HEK293 (cell line): Measurements from ENCODE around the gene PDPK1.
"Not testable (repeated sequence)": the region's sequence is repeated elsewhere in the genome, so short reads cannot be mapped to it uniquely, and the experiment has no call there.

ENCODE experiments used
- CTCF ChIA-PET: fragments of 350-600 bp; formaldehyde crosslinking; extraction: SDS; loops from one replicate; lab custom pipeline; 2021; ENCODE audit warnings: antibody characterized with exemption; lab: Yijun Ruan, JAX
- POLR2A ChIA-PET: fragments of 300-600 bp; formaldehyde crosslinking; extraction: SDS; loops from one replicate; lab custom pipeline; 2020; ENCODE audit warnings: antibody characterized with exemption, inconsistent platforms; lab: Yijun Ruan, JAX
- H3K27ac ChIP-seq: fragments of 200-500 bp; sonication (Bioruptor generic); 2 replicates; pipeline ENCODE4 v1.5.1; 2014; ENCODE audit warnings: low read depth, low read length, control low read depth, inconsistent platforms; ENCODE audit errors: extremely low read depth
- H3K36me3 ChIP-seq, 2 experiments: fragments of 200-500 bp in 1 of 2; sonication (Bioruptor generic) in 1 of 2; 1 replicate in 1 of 2; 2 replicates in 1 of 2; pipeline ENCODE4 v1.5.1; 2014 to 2017; ENCODE audit warnings: inconsistent platforms in 2 of 2, low read length in 2 of 2; ENCODE audit not compliant: control insufficient read depth in 2 of 2, insufficient read depth in 1 of 2
- H3K4me1 ChIP-seq: fragments of 200-500 bp; sonication (Bioruptor generic); 2 replicates; pipeline ENCODE4 v1.5.1; 2014; ENCODE audit warnings: mild to moderate bottlenecking, low read length, inconsistent platforms; ENCODE audit not compliant: control insufficient read depth, insufficient read depth
- H3K4me3 ChIP-seq: 2 replicates; pipeline ENCODE4 v1.5.1; 2011; ENCODE audit warnings: low read depth, mild to moderate bottlenecking, control low read depth, low read length, moderate library complexity
- H3K9me3 ChIP-seq: fragments of 200-500 bp; sonication (Bioruptor generic); 2 replicates; pipeline ENCODE4 v1.5.1; 2014; ENCODE audit warnings: low read depth, low read length, inconsistent platforms; ENCODE audit not compliant: control insufficient read depth, insufficient read depth
- EGR2 ChIP-seq: fragments of 450-650 bp; formaldehyde crosslinking; IDR thresholded peaks from 2 replicates; pipeline ENCODE4 v1.5.1; 2016; ENCODE audit warnings: low read depth, missing biosample characterization, missing genetic modification characterization
- KLF10 ChIP-seq: fragments of 450-650 bp; IDR thresholded peaks from 2 replicates; pipeline ENCODE4 v1.5.1; 2018; ENCODE audit warnings: missing biosample characterization, mild to moderate bottlenecking, missing genetic modification characterization
- ZBTB48 ChIP-seq: fragments of 450-650 bp; formaldehyde crosslinking; IDR thresholded peaks from 2 replicates; pipeline ENCODE4 v1.5.1; 2016; ENCODE audit warnings: missing biosample characterization, missing genetic modification characterization
- ZFHX2 ChIP-seq: fragments of 450-650 bp; formaldehyde crosslinking; conservative IDR thresholded peaks from 2 replicates; pipeline ENCODE4 v1.5.1; 2016; ENCODE audit warnings: missing biosample characterization, missing genetic modification characterization
- ZFP41 ChIP-seq: fragments of 450-650 bp; formaldehyde crosslinking; IDR thresholded peaks from 2 replicates; pipeline ENCODE4 v1.5.1; 2016; ENCODE audit warnings: missing biosample characterization, missing genetic modification characterization, borderline replicate concordance
- ZIC2 ChIP-seq: fragments of 450-650 bp; formaldehyde crosslinking; IDR thresholded peaks from 2 replicates; pipeline ENCODE4 v1.5.1; 2016; ENCODE audit warnings: missing biosample characterization, missing genetic modification characterization
- ZNF16 ChIP-seq: fragments of 450-650 bp; formaldehyde crosslinking; IDR thresholded peaks from 2 replicates; pipeline ENCODE4 v1.5.1; 2016; ENCODE audit warnings: low read depth, missing biosample characterization, missing genetic modification characterization
- ZNF510 ChIP-seq: fragments of 450-650 bp; formaldehyde crosslinking; IDR thresholded peaks from 2 replicates; pipeline ENCODE4 v1.5.1; 2018; ENCODE audit warnings: mild to moderate bottlenecking, missing genetic modification characterization, missing biosample characterization; ENCODE audit not compliant: insufficient replicate concordance
- ZNF571 ChIP-seq: fragments of 450-650 bp; formaldehyde crosslinking; IDR thresholded peaks from 2 replicates; pipeline ENCODE4 v1.5.0; 2017; ENCODE audit warnings: missing biosample characterization, missing genetic modification characterization
- ZNF639 ChIP-seq: fragments of 450-650 bp; formaldehyde crosslinking; IDR thresholded peaks from 2 replicates; pipeline ENCODE4 v1.5.1; 2016; ENCODE audit warnings: missing biosample characterization, missing genetic modification characterization

PDPK1 gene

GRCh38 chr16:2572704-2573103 is 34.9 kb downstream of the PDPK1 start:
- H3K4me1 ChIP-seq, H3K36me3 ChIP-seq, POLR2A ChIA-PET, H3K27ac ChIP-seq, CTCF ChIA-PET, H3K4me3 ChIP-seq, H3K9me3 ChIP-seq: not testable (repeated sequence)

GRCh38 chr16:2575839-2576238 is 38.0 kb downstream of the PDPK1 start:
- CTCF ChIA-PET, H3K27ac ChIP-seq, H3K9me3 ChIP-seq, H3K36me3 ChIP-seq, H3K4me3 ChIP-seq, H3K4me1 ChIP-seq, POLR2A ChIA-PET: not testable (repeated sequence)

GRCh38 chr16:2577044-2577443 is 39.2 kb downstream of the PDPK1 start:
- H3K4me3 ChIP-seq, POLR2A ChIA-PET, H3K4me1 ChIP-seq, H3K9me3 ChIP-seq, H3K27ac ChIP-seq, CTCF ChIA-PET, H3K36me3 ChIP-seq: not testable (repeated sequence)

- H3K27ac ChIP-seq, H3K9me3 ChIP-seq, H3K4me3 ChIP-seq, CTCF ChIA-PET, H3K4me1 ChIP-seq, POLR2A ChIA-PET, H3K36me3 ChIP-seq: not testable (repeated sequence)
Measured at GRCh38 chr16:2578905-2579304, 41.1 kb downstream of the PDPK1 start.

- CTCF ChIA-PET, H3K36me3 ChIP-seq, H3K9me3 ChIP-seq, H3K4me3 ChIP-seq, H3K27ac ChIP-seq, H3K4me1 ChIP-seq, POLR2A ChIA-PET: not testable (repeated sequence)
Measured at GRCh38 chr16:2580143-2580542, 42.3 kb downstream of the PDPK1 start.

GRCh38 chr16:2580818-2581217 is 43.0 kb downstream of the PDPK1 start:
- POLR2A ChIA-PET, H3K4me1 ChIP-seq, H3K27ac ChIP-seq, H3K4me3 ChIP-seq, H3K9me3 ChIP-seq, CTCF ChIA-PET: not testable (repeated sequence)
- H3K36me3 ChIP-seq: peaks cover 0 to 12% of the 10 kb centered on the region in 2 experiments; a peak in 1 of 3 replicates

GRCh38 chr16:2584729-2585650 is 47.2 kb downstream of the PDPK1 start:
- CTCF ChIA-PET: no interaction called here
- TF ChIP-seq ZIC2 (tag by site-specific recombination) (peak; percentile 87), ZFP41 (tag by site-specific recombination) (no peak)
- POLR2A ChIA-PET: no interaction called here
- H3K9me3 ChIP-seq: no peaks in the 10 kb centered on the region
- no peak overlapping the region for H3K4me3 ChIP-seq
- no peak overlapping the region for H3K27ac ChIP-seq
- peaks cover 4 to 53% of the 10 kb centered on the region in 2 experiments; a peak in 2 of 3 replicates for H3K36me3 ChIP-seq
- no peaks in the 10 kb centered on the region for H3K4me1 ChIP-seq

GRCh38 chr16:2585651-2586081 is 47.8 kb downstream of the PDPK1 start:
- Histone ChIP-seq H3K9me3 (no peaks in the 10 kb centered on the region), H3K27ac (no peak overlapping the region), H3K4me1 (no peaks in the 10 kb centered on the region), H3K36me3 (peaks cover 4 to 59% of the 10 kb centered on the region in 2 experiments; a peak in 2 of 3 replicates), H3K4me3 (no peak overlapping the region)
- TF ChIP-seq ZNF571 (tag by site-specific recombination) (no peak), ZFHX2 (tag by site-specific recombination) (no peak), ZBTB48 (no peak), KLF10 (no peak), EGR2 (tag by site-specific recombination) (no peak), ZNF639 (no peak), ZNF510 (tag by site-specific recombination) (no peak), ZNF16 (no peak)
- CTCF ChIA-PET: no interaction called here
- POLR2A ChIA-PET: no interaction called here
